ENCODE results near the gene DSCAM. TPM values are rescaled to one million over a fixed set of nuclear protein-coding genes. Genes with fewer than 3 reads are reported as not detected.
A peak's percentile ranks its signal among the peaks of the same experiment; 100 is the strongest.

The DSCAM gene
- total RNA-seq, 4 donors from 2014 or later, result not detected

DNA sequence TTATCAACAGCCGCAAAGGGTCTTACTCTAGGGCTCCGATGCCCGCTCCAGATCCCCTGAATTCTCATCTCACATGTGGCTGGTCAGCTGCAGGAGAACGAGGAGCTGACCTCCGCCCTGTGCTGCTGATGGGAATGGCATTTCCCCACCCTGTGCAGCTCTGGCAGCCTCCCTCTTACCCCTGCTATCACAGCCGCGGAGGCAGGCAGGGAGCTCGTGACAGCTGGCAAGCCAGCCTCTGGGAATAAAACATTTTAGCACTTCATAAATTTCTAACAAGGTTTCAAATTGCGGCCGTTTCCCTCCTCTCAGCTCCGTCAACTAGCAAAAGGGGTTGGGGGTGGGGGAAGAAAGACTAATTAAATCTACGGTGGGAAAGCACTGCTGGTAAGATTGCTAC, 81.1 kb downstream of the DSCAM start:
- H3K4me3 ChIP-seq (ENCODE audit: low read depth, poor library complexity, severe bottlenecking), result no peak overlapping the region
- WGBS, 2 donors, result 18 to 24% methylated on average over 12 of the region's 12 CpGs
- intact Hi-C loops (cut with DNase I; ENCODE audit: low total_unique reads), result no loop called here
- peak in 1 of 2 donors; percentile 54 for DNase-seq (ENCODE audit: low spot score in 2 of 2)
- TF ChIP-seq, protein P1, sequence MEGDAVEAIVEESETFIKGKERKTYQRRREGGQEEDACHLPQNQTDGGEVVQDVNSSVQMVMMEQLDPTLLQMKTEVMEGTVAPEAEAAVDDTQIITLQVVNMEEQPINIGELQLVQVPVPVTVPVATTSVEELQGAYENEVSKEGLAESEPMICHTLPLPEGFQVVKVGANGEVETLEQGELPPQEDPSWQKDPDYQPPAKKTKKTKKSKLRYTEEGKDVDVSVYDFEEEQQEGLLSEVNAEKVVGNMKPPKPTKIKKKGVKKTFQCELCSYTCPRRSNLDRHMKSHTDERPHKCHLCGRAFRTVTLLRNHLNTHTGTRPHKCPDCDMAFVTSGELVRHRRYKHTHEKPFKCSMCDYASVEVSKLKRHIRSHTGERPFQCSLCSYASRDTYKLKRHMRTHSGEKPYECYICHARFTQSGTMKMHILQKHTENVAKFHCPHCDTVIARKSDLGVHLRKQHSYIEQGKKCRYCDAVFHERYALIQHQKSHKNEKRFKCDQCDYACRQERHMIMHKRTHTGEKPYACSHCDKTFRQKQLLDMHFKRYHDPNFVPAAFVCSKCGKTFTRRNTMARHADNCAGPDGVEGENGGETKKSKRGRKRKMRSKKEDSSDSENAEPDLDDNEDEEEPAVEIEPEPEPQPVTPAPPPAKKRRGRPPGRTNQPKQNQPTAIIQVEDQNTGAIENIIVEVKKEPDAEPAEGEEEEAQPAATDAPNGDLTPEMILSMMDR (IDR thresholded peaks at IDR 0.05), result no peak
- no peak for TF ChIP-seq POLR2A (IDR thresholded peaks at IDR 0.05)

GRCh38 chr21:40760821-40761220, 86.1 kb downstream of the DSCAM start:
- H3K4me3 ChIP-seq (ENCODE audit: low read depth, poor library complexity, severe bottlenecking), result no peak overlapping the region
- TF ChIP-seq, protein P1 (IDR thresholded peaks at IDR 0.05), result no peak
- TF ChIP-seq POLR2A (IDR thresholded peaks at IDR 0.05), result no peak
- 41 to 43% methylated on average over 2 of the region's 2 CpGs for WGBS, 2 donors
- intact Hi-C loops (cut with DNase I; ENCODE audit: low total_unique reads), result no loop called here
- DNase-seq (ENCODE audit: low spot score in 2 of 2), result peak in 1 of 2 donors; percentile 21

- WGBS, 2 donors, result 67 to 69% methylated on average over 2 of the region's 2 CpGs
- DNase-seq (ENCODE audit: low spot score in 2 of 2), result peak in 1 of 2 donors; percentile 4
- TF ChIP-seq POLR2A (IDR thresholded peaks at IDR 0.05), result no peak
- TF ChIP-seq, protein P1 (IDR thresholded peaks at IDR 0.05), result no peak
- no peak overlapping the region for H3K4me3 ChIP-seq (ENCODE audit: low read depth, poor library complexity, severe bottlenecking)
- intact Hi-C loops (cut with DNase I; ENCODE audit: low total_unique reads), result no loop called here
Measured at GRCh38 chr21:40759061-40759460, 87.9 kb downstream of the DSCAM start.

GRCh38 chr21:40757366-40757765, 89.6 kb downstream of the DSCAM start:
- TF ChIP-seq, protein P1 (IDR thresholded peaks at IDR 0.05), result no peak
- no peak for TF ChIP-seq POLR2A (IDR thresholded peaks at IDR 0.05)
- H3K4me3 ChIP-seq (ENCODE audit: low read depth, poor library complexity, severe bottlenecking), result no peak overlapping the region
- peak in 1 of 2 donors; percentile 57 for DNase-seq (ENCODE audit: low spot score in 2 of 2)
- WGBS, 2 donors, result 55 to 73% methylated on average over 3 of the region's 3 CpGs
- intact Hi-C loops (cut with DNase I; ENCODE audit: low total_unique reads), result no loop called here

- TF ChIP-seq, protein P1 (IDR thresholded peaks at IDR 0.05), result no peak
- TF ChIP-seq POLR2A (IDR thresholded peaks at IDR 0.05), result no peak
- intact Hi-C loops (cut with DNase I; ENCODE audit: low total_unique reads), result no loop called here
- WGBS, 2 donors, result 51 to 52% methylated on average over 5 of the region's 5 CpGs
- no peak overlapping the region for H3K4me3 ChIP-seq (ENCODE audit: low read depth, poor library complexity, severe bottlenecking)
- no peak for DNase-seq (ENCODE audit: low spot score in 2 of 2)
Measured at GRCh38 chr21:40754466-40754865, 92.5 kb downstream of the DSCAM start.

DNA sequence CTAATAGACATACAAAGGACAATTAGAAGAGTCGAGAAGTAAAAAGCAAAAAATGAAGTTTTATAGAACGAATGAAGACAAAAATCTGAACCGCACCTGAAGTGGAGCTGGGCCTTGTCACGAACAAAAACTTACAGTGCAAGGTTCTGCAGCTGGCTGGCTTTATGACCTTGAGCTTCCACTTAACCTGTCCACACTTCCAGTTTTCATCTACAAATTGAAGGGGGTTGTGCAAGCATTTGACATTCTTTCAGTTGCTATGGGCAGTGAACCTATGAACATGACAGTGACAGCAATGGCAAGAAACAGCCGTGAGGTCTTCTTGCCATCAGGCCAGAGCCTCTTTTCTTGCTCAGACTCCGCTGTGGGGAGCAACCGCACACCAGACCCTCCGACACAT, 93.2 kb downstream of the DSCAM start:
- TF ChIP-seq, protein P1 (IDR thresholded peaks at IDR 0.05), result no peak
- TF ChIP-seq POLR2A (IDR thresholded peaks at IDR 0.05), result no peak

More for the DNA sequence above, 93.2 kb downstream of the DSCAM start:
- no peak for DNase-seq (ENCODE audit: low spot score in 2 of 2)
- intact Hi-C loops (cut with DNase I; ENCODE audit: low total_unique reads), result no loop called here
- WGBS, 2 donors, result 90 to 94% methylated on average over 8 of the region's 8 CpGs
- H3K4me3 ChIP-seq (ENCODE audit: low read depth, poor library complexity, severe bottlenecking), result no peak overlapping the region
